Esophagus (tissue), 2 donors: Measurements from ENCODE around the gene PDHA1. TPM values are rescaled to one million over a fixed set of nuclear protein-coding genes. Genes with fewer than 3 reads are reported as not detected.
A peak's percentile ranks its signal among the peaks of the same experiment; 100 is the strongest.

Experiments
- H3K27ac ChIP-seq, 2 donors: one replicate each; pipeline ENCODE4 v1.5.1; 2013; ENCODE audit warnings: low read depth in 2 of 2, mild to moderate bottlenecking in 2 of 2, inconsistent platforms in 1 of 2, low read length in 1 of 2, moderate library complexity in 1 of 2
- H3K27me3 ChIP-seq, 2 donors: one replicate each; pipeline ENCODE4 v1.6.1; 2013; ENCODE audit warnings: low read length in 2 of 2, control low read depth in 1 of 2, mild to moderate bottlenecking in 1 of 2; ENCODE audit not compliant: insufficient read depth in 2 of 2, control insufficient read depth in 1 of 2
- H3K36me3 ChIP-seq, 2 donors: one replicate each; pipeline ENCODE4 v1.6.1; 2013; ENCODE audit warnings: low read length in 1 of 2; ENCODE audit not compliant: control insufficient read depth in 2 of 2, insufficient read depth in 2 of 2
- H3K4me1 ChIP-seq, 2 donors: one replicate each; pipeline ENCODE4 v1.6.1; 2013; ENCODE audit warnings: low read length in 1 of 2; ENCODE audit not compliant: control insufficient read depth in 2 of 2, insufficient read depth in 2 of 2
- H3K4me3 ChIP-seq, 2 donors: one replicate each; pipeline ENCODE4 v1.5.1; 2013; ENCODE audit warnings: low read length in 2 of 2, mild to moderate bottlenecking in 2 of 2, low read depth in 1 of 2, moderate library complexity in 1 of 2
- H3K9me3 ChIP-seq, 2 donors: one replicate each; pipeline ENCODE4 v1.6.1; 2013; ENCODE audit warnings: mild to moderate bottlenecking in 2 of 2, low read depth in 1 of 2, low read length in 1 of 2, moderate library complexity in 1 of 2; ENCODE audit not compliant: control insufficient read depth in 2 of 2, insufficient read depth in 1 of 2
- WGBS, 2 donors: extraction: QIAGEN DNeasy Blood & Tissue Kit; methylation state at CpG; one replicate each; pipeline ENCODE4 v1.1.7; 2013; 5-methylcytosine and 5-hydroxymethylcytosine counted together
- polyA plus RNA-seq, 2 donors: library from polyadenylated mRNA; stranded (reverse); fragments of 200-250 nt; gene quantifications; one replicate each; pipeline ENCODE4 v1.2.3, GENCODE V29; 2013
- donor health status: healthy with polysubstance abuse.
- donor health status: Bipolar disorder and iron deficiency.

PDHA1 gene
- polyA plus RNA-seq, 2 donors, result 131 to 174 TPM

DNA sequence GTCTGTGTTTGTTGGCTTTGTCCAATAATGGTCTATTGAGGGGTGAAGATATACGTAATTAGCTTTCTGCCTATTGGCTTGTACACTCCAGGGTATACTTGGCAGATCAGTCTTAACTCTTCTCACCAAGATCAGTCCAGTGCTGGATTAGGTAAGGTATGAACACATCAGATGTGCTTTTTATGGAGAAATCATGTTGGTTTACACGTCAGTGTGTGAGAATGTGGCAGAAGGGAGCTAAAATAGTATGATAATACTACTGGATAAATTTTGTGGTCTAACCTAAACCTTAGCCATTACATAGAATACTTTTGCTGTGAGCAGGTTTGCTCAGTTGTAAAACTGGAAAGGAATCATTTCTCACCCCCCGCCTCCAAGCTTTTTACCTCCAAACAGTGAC is 4.2 kb downstream of the PDHA1 start:
- Histone ChIP-seq H3K9me3 (peaks cover 0 to 5% of the 10 kb centered on the region in 2 donors), H3K4me3 (no peak overlapping the region), H3K4me1 (peaks cover 0 to 4% of the 10 kb centered on the region in 2 donors), H3K36me3 (peaks cover 0 to 3% of the 10 kb centered on the region in 2 donors), H3K27ac (no peak overlapping the region), H3K27me3 (no peaks in the 10 kb centered on the region)
- 72 to 84% methylated on average over 3 of the region's 3 CpGs for WGBS, 2 donors

DNA sequence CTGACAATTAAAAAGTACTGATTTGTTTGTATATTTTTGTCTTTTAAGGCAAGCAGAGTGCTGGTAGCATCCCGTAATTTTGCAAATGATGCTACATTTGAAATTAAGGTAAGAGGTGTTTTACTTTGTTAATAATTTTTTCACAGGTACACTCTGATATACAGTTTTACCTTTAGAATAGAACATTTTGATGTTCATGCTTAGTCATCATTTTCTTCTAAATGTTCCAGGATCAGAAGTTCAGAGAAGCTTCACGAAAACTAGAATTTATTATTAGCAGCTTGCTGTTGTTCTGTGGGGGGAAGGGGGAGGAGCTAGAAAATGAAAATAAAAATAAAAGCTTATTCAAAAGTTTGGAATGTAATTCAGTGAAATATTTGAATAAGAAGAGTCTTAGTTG is 5.5 kb downstream of the PDHA1 start:
- Histone ChIP-seq H3K27ac (no peak overlapping the region), H3K9me3 (no peaks in the 10 kb centered on the region), H3K4me1 (peaks cover 0 to 4% of the 10 kb centered on the region in 2 donors), H3K4me3 (no peak overlapping the region), H3K36me3 (peaks cover 0 to 3% of the 10 kb centered on the region in 2 donors), H3K27me3 (no peaks in the 10 kb centered on the region)
- WGBS, 2 donors, result 79 to 92% methylated on average over 2 of the region's 2 CpGs

DNA sequence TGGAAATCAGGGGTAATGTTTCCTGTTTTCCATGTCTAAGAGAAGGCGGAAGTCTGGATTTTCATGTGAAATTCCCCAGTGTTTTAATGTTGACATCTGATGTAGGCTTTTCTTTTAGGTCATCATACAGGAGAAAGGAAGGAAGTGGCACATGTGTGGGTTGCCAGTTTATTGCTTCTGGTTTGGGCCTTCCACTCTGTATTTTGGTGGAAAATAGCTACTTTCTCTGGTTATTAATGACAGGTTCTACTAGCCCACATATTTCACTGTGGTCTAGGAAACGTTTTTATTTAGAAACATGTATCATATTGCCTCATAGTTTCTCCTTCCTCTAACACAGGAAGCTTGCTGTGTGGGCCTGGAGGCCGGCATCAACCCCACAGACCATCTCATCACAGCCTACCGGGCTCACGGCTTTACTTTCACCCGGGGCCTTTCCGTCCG is 7.2 kb downstream of the PDHA1 start:
- Histone ChIP-seq H3K9me3 (no peaks in the 10 kb centered on the region), H3K4me1 (no peaks in the 10 kb centered on the region), H3K27me3 (no peaks in the 10 kb centered on the region), H3K27ac (no peak overlapping the region), H3K36me3 (peaks cover 0 to 12% of the 10 kb centered on the region in 2 donors), H3K4me3 (no peak overlapping the region)
- WGBS, 2 donors, result 78 to 79% methylated on average over 8 of the region's 8 CpGs

DNA sequence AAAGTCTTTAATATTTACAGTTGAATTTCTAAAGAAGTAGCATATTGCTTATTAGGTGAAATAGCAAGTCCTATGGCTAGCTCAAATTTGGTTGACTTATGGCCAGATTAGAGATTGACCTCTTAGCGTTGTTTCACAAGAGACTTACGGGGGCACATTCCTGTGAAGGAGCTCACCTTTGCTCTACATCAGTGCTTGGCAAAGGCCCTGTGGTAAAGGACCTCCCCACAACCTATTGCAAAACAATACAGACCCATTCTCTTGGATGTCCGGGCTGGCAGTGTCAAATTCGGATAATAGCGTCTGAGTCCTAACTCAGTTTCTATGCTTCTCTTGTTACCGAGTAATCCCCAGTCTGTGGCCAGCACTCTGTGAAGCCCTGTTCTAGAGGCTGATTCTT is 10.9 kb downstream of the PDHA1 start:
- Histone ChIP-seq H3K9me3 (no peaks in the 10 kb centered on the region), H3K36me3 (peaks cover 0 to 19% of the 10 kb centered on the region in 2 donors), H3K4me3 (no peak overlapping the region), H3K27me3 (no peaks in the 10 kb centered on the region), H3K4me1 (no peaks in the 10 kb centered on the region), H3K27ac (no peak overlapping the region)
- 94 to 96% methylated on average over 6 of the region's 6 CpGs for WGBS, 2 donors

DNA sequence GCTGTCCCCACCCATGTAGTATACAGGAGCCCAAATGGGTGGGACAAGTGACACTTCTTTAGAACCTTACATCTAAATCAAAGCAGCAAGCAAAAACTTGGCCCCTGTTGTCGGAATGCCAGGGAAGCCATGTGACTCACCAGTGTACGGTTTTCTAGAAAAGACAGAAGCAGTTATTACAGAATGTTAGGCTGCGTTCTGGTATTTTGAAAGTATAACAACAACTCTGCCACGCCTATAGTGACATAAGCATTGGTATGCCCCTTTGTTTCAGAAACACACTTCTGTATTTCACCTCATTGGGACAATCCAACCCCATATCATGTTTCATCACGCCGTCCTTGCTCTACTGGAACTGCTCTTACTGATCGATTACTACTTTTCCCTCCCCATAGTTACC is 14.8 kb downstream of the PDHA1 start:
- no peaks in the 10 kb centered on the region for H3K4me1 ChIP-seq
- H3K27ac ChIP-seq, result no peak overlapping the region
- 80 to 81% methylated on average over 7 of the region's 7 CpGs for WGBS, 2 donors
- H3K9me3 ChIP-seq, result no peaks in the 10 kb centered on the region
- no peak overlapping the region for H3K4me3 ChIP-seq
- H3K27me3 ChIP-seq, result no peaks in the 10 kb centered on the region
- H3K36me3 ChIP-seq, result peaks cover 6 to 24% of the 10 kb centered on the region in 2 donors

DNA sequence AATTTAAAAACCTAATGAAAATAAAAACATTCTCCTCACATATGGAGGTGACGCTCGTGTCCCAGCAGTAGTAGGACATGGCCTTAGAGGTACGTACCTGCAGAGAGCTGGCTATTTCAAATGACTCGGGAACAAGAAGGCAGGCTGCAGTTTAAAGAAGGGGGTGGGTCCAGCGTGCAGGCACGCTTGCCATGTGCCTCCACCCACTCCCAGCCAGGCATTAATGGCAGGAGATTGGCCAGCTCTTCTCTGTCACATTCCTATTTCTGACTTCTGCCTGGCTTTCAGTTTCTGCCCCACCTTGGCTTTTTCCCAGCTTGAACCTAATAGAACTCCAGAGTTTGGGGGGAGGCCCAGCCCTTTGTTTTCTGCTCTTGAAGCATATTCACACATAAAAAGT is 17.2 kb downstream of the PDHA1 start:
- Histone ChIP-seq H3K36me3 (peaks cover 6 to 15% of the 10 kb centered on the region in 2 donors), H3K27ac (no peak overlapping the region), H3K9me3 (no peaks in the 10 kb centered on the region), H3K27me3 (no peaks in the 10 kb centered on the region), H3K4me1 (no peaks in the 10 kb centered on the region), H3K4me3 (no peak overlapping the region)
- WGBS, 2 donors, result 80 to 82% methylated on average over 6 of the region's 6 CpGs

DNA sequence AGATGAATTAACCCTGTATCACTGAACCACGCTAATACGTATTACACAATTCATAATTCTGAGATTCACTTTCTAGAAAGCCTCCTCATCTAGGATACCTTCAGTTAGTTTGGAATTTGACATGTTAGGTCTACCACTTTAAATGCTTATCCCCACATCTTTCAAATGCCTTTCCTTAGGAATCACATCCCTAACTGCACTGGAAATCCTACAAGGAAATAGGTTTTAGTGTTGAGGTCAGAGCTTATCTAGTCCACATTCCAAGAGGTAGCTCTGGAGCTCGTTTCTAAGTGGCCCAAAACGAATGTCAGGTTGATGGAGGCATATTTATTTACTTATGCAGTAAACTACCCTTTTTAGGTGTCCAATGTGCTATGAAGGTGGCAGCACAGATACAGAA is 18.0 kb downstream of the PDHA1 start:
- Histone ChIP-seq H3K4me1 (no peaks in the 10 kb centered on the region), H3K4me3 (no peak overlapping the region), H3K9me3 (no peaks in the 10 kb centered on the region), H3K27ac (no peak overlapping the region), H3K27me3 (no peaks in the 10 kb centered on the region), H3K36me3 (peaks cover 6 to 14% of the 10 kb centered on the region in 2 donors)
- WGBS, 2 donors, result 62 to 72% methylated on average over 4 of the region's 4 CpGs

DNA sequence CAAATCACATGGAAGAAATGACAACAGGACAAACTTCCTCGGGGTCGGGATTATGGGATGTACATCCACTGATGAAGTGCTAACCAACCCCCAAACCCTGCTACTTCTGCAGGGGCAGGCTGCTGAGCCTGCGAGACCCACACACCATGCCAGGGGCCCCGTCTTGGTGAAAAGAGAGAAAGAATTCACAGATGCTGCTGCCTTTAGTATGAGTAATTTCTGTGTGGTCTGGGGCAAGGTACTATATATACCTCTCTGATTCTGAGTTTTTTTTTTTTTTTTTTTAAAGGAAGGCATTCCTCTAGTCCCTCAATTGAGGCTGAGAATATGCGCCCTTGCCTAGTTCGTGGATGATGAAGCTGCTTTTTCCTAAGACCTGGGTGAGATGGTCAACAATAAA is 24.8 kb downstream of the PDHA1 start:
- no peaks in the 10 kb centered on the region for H3K27me3 ChIP-seq
- H3K27ac ChIP-seq, result no peak overlapping the region
- H3K9me3 ChIP-seq, result no peaks in the 10 kb centered on the region
- no peak overlapping the region for H3K4me3 ChIP-seq
- H3K4me1 ChIP-seq, result no peaks in the 10 kb centered on the region
- WGBS, 2 donors, result 89 to 96% methylated on average over 6 of the region's 6 CpGs
- H3K36me3 ChIP-seq, result no peaks in the 10 kb centered on the region

DNA sequence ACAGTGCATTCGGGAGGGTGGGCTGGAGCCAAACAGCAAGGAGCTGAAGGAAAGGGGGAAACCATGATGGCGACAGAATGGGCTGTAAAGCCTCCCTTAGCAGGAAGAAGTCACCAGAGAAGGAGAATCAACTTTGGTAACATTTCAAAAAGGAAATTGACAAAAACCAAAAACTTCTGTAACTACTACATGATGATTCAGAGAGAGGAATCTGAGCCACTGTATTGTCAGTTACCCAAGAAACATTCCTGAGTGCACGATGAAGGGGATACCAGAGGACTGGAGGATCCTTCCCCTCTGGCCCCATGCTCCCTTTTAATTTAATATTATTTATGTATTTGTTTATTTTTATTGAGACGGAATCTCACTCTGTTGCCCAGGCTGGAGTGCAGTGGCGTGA is 26.3 kb downstream of the PDHA1 start:
- Histone ChIP-seq H3K9me3 (no peaks in the 10 kb centered on the region), H3K4me3 (no peak overlapping the region), H3K36me3 (no peaks in the 10 kb centered on the region), H3K27ac (no peak overlapping the region), H3K27me3 (no peaks in the 10 kb centered on the region), H3K4me1 (no peaks in the 10 kb centered on the region)
- WGBS, 2 donors, result 81 to 92% methylated on average over 5 of the region's 5 CpGs

DNA sequence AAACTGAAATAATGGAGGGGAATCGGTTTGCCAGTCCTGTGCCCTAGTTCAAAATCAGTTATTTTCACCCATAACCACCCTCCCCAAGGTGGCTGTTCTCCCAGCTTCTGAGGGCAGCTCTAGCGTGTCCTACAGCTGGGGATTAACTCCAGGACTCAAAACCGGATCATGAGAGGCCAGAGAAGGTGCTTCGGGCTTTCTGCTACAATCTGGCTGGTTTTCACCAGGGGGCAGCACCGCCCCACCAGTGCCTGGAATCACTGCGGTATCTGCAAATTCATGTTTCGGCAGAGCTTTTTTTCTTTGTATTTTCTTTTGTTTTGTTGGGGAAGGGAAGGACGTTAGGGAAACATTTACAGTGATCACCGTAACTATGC is 28.4 kb downstream of the PDHA1 start:
- Histone ChIP-seq H3K27me3 (no peaks in the 10 kb centered on the region), H3K4me1 (no peaks in the 10 kb centered on the region), H3K36me3 (no peaks in the 10 kb centered on the region), H3K27ac (no peak overlapping the region), H3K4me3 (peak overlapping the region; percentile 1 to 34), H3K9me3 (no peaks in the 10 kb centered on the region)
- WGBS, 2 donors, result 1 to 18% methylated on average over 9 of the region's 9 CpGs
